ENCODE data around the gene CHN2. TPM values are rescaled to one million over a fixed set of nuclear protein-coding genes. Genes with fewer than 3 reads are reported as not detected.
A peak's percentile ranks its signal among the peaks of the same experiment; 100 is the strongest.

The CHN2 gene
- total RNA-seq, 4 donors from 2014 or later = 7.6 to 25.9 (median 17.8) TPM

DNA sequence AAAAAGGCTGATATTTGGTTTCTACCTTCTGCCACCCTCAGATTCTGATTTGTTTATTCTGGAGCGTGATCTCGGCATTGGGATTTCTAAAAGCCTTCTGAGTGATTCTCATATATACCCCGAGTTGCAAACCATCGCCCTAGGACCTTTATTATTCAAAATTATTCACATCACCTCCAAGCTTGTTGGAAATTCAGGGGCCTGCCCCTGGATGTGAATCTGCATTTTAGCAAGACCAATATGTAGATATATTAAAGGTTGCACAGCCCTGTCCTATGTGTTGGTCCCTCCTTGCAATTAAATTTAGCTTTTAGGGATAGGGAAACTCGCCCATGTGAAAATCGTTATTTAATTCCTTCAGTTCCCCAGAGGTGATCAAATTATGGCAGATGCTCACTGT lies 9.0 kb upstream of the CHN2 start:
- ATAC-seq (ENCODE audit: low FRiP score) (no peak), DNase-seq (ENCODE audit: low spot score) (no peak)
- TF ChIP-seq, protein P1, sequence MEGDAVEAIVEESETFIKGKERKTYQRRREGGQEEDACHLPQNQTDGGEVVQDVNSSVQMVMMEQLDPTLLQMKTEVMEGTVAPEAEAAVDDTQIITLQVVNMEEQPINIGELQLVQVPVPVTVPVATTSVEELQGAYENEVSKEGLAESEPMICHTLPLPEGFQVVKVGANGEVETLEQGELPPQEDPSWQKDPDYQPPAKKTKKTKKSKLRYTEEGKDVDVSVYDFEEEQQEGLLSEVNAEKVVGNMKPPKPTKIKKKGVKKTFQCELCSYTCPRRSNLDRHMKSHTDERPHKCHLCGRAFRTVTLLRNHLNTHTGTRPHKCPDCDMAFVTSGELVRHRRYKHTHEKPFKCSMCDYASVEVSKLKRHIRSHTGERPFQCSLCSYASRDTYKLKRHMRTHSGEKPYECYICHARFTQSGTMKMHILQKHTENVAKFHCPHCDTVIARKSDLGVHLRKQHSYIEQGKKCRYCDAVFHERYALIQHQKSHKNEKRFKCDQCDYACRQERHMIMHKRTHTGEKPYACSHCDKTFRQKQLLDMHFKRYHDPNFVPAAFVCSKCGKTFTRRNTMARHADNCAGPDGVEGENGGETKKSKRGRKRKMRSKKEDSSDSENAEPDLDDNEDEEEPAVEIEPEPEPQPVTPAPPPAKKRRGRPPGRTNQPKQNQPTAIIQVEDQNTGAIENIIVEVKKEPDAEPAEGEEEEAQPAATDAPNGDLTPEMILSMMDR (IDR thresholded peaks at IDR 0.05) = no peak

DNA sequence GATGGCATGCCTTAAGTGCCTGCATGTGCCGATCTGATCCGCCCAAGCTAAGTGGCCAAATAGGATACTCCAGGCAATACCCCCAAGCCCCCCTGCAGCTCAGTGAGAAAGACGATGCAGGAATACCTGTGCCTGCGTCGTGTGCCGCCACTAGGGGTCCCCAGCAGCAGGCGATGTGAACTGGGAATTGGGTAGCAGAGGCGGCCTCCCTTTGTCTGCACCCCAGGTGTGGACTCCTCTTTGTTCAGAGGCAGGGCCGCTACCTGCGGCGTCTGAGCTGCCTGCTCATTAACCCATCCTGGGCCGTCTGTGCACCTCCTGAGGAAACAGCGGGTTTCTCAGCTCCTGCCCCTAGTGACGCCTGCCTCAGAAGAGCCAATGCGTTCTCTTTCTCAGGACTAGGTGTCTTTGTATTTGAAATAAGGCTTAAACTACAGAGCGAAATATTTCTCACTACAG lies 4.8 kb upstream of the CHN2 start:
- ATAC-seq (ENCODE audit: low FRiP score) (no peak), DNase-seq (ENCODE audit: low spot score) (peak; percentile 40)
- TF ChIP-seq, protein P1 (IDR thresholded peaks at IDR 0.05) = peak in 1 of 3 donors; percentile 87

DNA sequence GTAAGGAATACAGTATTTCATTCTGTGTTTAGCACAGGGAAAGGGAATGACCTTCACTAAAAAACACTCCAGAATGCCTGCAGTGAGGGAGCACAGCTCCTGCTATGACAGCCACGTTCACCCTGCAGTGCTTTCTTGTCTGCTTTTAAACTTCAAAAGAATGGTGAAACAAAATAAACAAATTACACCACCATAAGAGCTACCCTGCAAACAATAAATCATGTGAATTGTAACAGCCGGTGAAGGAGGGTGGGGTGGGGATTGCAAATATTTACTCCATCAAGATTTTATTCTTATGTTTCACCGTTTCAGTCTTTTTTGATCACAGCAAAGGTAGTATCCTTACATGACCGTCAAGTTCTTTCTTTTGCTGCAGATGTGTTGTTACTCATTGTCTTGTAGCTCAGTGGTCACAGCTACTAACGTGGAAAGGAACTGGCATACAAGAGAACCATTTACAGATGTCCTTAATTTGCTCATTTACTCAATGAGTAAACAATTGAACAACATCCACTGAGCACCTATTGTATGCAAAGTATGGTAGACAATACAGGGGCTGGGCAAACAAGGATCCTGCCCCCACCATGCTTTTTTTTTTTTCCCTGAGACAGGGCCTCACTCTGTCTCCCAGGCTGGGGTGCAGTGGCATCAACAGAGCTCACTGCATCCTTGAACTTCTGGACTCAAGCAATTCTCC lies 4.1 kb upstream of the CHN2 start:
- ATAC-seq (ENCODE audit: low FRiP score) (no peak), DNase-seq (ENCODE audit: low spot score) (no peak)
- TF ChIP-seq, protein P1 (IDR thresholded peaks at IDR 0.05) = no peak

DNA sequence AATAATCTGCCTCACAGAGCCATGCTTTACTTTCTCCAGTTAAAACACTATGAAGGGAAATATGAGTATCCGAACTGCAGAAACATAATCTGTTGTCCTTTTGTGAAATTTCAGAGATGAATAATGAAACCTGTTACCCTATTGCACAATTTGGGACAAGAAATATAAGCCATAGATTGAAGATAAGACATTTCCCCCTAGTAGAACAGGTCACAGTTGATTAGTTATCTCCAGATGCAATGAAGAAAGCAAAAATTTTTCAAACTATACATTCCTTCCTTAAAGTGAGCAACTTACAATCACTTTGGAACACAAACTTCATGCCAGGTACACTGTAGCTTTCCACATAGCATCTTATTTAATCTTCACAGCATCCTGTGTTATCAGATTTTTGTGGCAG lies 2.3 kb upstream of the CHN2 start:
- ATAC-seq (ENCODE audit: low FRiP score) (no peak), DNase-seq (ENCODE audit: low spot score) (no peak)
- TF ChIP-seq, protein P1 (IDR thresholded peaks at IDR 0.05) = no peak

DNA sequence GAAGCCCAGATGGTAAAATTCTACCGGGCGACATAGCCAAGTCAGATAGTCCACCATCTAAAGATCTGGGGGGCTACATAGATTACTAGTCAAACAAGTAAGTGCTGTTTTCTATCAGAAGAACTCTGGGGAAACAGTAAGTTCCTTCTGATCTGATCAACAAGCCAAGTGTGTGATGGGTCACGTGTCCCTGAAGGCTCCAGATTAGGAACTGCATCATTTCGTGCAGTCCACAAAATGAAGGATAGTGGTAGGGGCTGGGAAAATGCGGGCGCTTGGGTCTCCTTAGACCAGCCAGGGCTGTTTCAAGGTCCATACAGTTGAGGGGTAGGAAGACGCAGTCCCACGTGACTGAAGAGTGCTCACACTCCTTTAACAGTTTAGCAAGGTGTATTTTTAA lies 1.8 kb upstream of the CHN2 start:
- no peak for ATAC-seq (ENCODE audit: low FRiP score)
- TF ChIP-seq, protein P1 (IDR thresholded peaks at IDR 0.05) = no peak
- DNase-seq (ENCODE audit: low spot score) = no peak

DNA sequence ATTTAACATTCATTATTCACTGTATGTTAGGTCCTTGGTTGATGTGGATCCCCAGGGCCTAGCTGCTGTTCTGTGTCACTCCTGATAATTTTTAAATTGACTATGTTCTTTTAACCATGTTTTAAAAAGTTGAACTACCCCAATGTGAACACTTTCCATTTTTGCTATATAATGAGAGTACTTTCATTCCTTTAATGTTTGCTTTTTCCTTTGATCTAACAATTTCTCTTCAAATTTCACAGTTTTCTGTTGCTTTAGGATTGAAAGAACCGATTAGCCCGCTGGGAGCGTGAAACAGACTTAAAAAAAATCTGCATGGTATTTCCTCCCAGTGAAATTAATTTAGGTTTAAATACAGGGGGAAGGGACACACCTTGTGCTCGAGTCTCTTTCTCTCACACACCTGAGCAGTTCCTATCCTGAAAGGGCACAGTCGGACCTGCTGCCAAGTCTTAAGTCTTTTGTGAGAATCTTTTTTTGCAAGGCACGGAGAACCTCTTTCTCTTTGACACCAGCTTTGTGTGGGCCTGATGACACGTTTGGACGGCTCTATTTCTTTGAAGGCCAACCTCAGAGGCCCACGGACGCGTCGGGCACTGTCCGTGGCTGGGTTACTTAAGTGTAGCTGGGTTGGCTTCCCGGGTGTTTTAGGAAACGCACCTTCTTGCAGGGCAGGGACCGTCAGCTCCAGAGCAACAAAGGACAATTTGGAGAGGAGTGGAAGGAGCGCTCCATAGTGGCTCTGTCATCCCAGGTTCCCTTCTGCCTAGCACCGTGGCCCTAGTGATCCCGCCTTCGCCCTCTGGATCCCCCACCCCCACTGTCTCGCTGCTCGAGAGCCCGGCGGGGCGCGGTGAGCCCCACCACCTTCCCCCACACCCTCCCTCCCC lies 1.0 kb upstream of the CHN2 start:
- ATAC-seq (ENCODE audit: low FRiP score) (peak; percentile 3), DNase-seq (ENCODE audit: low spot score) (no peak)
- TF ChIP-seq, protein P1 (IDR thresholded peaks at IDR 0.05) = no peak

Measured in omental fat pad (tissue), 4 donors.